Measurements from ENCODE around the gene CNTRL.
"Not testable (repeated sequence)": the region's sequence is repeated elsewhere in the genome, so short reads cannot be mapped to it uniquely, and the experiment has no call there.

CNTRL gene

DNA sequence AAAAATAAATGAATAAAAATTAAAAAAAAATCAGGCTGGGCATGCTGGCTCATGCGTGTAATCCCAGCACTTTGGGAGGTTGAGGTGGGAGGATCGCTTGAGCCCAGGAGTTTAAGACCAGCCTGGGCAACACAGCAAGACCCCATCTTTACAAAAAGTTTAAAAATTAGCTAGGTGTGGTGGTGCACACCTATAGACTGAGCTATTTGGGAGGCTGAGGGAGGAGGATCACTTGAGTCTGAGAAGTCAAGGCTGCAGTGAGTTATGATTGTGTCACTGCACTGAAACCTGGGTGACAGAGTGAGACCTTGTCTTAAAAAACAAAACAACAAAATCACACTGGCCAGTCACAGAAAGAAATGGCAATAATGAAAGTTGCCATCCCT, 3.4 kb upstream of the CNTRL start:
- no peak for DNase-seq

DNA sequence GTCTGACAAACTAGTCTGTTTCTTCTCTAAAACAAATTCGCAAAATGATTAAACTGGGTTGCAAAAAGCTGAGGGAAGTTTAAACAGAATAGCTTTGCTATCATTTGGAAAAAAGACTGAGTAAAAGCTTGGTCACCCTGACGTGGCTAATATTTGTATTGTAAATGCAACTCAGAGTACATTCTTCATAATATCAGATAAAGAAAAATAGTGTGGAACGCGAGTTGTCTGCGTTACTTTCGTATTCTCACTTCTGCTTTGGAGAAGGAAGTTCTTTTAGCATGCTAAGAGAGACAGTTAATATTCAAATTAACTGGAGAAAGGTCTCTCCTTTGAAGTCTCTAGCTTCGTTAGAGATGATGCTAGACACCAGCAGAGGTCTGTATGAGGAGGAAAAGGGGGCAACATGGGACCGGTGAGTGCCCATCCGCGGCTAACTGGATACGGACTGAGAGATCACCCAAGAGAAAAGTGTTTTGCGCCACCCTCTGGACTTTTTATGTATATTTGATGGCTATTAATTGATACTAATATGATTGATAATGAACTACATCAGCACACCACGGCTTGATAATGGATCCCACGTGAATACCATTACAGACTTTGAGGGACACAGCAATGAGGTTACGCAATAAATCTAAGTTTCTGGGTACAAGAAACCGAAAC, 2.9 kb upstream of the CNTRL start:
- DNase-seq, result no peak

DNA sequence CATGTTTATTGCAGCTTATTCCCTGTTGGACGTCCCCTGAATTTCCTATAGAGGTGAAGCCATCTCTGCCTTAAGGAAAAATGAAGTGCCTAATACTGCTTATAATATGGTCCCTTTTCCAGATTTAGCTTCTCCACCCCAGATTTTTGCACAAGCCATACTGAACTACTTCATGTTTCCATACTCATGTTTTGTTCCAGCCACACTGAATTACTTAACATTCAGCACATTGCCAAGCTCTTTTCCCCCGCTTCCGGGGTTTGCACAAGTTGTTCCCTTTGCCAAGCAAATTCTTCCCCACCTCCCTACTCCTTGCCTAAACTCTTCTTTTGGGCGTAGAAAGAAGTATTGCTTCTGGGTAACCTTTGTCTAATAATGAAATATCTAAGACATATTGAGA, 1.7 kb upstream of the CNTRL start:
- DNase-seq, result no peak

DNA sequence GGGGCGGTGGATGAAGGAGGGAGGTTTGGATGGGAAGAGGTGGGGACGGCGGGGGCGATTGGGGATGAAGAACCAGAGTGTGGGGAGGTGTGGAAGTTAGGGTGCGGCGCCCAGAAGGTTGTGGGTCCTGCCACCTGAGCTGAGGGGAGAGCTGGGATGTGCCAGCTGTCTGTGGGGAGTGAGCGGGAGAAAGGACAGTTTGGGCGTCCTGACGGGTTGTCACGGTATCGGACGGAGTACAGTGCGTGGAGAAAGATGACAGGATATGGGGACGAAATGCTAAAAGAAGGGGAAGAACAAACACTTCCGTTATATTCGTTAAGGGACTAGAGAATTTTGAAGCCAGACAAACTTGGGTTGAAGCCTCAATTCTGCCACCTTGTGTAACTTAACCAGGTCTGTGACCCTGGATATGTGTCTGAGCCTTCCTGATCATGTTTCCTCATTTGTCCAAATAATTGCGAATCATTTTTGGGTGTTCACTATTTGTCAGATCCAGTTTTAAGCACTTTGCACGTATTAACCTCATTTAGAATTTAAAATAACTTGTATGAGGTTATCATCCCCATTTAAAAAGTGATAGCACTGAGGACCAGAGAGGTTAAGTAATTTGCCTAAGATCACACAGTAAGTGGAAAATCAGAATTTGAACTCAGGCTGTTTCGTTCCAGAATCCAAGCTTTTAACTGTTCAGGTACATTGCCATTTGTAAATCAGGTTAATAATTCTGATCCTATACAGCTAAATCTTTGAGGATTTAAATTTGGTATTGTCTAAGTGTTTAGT, 689 bp downstream of the CNTRL start:
- no peak for DNase-seq

DNA sequence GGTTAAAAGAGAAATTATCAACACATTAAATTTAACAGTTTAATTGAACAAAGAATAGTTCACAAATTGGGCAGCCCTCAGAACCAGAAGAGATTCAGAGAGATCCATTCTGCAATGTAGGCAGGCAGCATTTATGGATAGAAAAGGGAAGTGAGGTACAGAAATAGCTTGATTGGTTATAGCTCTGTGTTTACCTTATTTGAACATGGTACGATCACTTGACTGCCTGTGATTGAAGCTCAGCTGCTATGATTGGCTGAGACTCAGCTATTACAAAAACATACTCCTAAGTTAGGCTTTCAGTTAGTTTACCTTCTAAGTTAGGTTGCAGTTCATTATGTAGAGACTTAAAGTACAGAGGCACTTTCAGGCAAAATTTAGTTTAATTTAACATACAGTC, 7.3 kb downstream of the CNTRL start:
- DNase-seq, result no peak

DNA sequence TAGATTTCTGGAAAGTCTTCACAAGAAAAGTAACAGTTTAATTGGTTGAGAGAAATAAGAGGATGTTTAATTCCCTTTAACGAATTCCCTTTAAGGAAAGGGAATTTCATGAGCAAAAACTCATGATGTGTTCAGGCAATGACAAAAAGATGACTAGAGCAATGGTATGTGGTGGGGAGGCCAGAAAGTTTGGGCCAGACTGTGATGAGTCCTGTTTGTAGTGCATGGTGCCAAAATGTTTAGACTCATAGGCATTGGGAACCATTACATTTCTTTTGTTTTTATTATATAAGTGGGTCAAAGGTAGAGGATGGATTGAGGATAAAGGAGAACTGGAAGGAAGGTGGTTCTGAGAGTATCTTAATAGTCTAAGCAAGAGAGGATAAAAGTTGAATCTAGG, 10.9 kb downstream of the CNTRL start:
- no peak for DNase-seq

DNA sequence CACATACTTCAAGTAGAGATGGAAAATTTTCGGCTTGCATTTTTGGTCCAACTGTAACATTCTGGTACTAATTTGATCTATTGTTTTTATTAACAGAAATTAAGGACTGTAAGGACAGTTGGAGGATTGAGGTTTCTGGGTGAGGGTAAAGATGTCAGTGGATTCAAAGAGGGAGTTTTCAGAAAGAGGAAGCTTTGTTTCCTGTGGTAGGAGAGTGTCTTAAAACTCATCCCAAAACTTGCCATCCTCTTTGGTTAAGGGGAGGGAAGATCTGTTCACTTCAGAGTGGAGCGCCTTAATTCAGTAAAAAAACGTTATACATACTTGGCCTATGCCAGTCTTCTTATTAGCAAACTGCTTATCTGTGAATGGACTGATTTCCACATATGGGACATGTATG, 13.8 kb downstream of the CNTRL start:
- no peak for DNase-seq

DNA sequence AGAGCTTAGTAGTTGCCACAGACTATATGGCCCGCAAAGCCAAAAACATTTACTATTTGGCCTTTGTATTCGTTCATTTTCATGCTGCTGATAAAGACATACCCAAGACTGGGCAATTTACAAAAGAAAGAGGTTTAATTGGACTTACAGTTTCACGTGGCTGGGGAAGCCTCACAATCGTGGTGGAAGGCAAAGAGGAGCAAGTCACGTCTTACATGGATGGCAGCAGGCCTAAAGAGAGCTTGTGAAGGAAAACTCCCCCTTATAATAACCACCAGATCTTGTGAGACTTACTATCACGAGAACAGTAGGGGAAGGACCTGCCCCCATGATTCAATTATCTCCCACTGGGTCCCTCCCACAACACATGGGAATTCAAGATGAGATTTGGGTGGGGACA, 16.0 kb downstream of the CNTRL start:
- not testable (repeated sequence) for DNase-seq

DNA sequence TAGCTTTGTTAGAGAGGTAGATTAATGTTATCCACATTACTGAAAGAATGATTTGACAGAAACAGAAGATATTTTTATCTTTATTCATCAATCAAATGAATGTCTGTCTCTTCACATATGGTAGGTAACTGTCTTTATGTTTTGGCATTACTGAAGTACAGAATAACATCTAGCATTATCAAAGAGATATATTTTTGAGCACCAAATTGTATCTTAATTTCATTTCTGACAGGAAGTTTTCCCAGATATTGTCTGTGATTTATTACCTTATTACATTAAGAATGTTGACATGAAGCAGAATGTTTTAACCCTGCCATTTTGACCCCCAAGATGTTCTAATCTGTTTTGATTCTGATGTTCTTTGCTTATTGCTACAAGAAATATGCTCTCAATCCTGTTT, 20.3 kb downstream of the CNTRL start:
- DNase-seq, result no peak

DNA sequence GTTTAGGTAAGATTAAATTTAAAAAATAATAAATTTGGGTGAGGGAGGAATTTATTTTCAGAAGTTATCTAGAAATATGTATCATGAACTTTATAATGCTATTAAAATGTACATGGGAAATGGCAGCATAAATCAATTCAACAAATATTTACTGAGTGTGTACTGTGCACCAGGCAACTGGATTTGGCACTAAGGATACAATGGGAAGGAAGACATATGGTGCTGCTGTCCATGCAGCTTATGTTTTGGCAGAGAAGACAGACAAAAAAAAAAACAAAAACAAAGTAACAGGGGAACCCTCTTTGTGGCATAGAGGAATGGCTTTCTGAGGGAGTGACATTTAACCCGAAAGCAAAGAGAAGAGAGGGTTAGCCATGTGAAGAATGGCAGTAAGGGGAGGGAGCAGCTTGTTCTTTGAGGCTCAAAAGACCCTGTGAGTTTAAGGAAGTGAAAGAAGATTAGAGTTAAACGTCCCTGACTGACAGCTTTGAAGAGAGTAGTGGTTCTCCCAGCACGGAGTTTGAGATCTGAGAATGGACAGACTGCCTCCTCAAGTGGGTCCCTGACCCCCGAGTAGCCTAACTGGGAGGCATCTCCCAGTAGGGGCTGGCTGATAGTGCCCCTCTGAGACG, 23.9 kb downstream of the CNTRL start:
- no peak for DNase-seq

DNA sequence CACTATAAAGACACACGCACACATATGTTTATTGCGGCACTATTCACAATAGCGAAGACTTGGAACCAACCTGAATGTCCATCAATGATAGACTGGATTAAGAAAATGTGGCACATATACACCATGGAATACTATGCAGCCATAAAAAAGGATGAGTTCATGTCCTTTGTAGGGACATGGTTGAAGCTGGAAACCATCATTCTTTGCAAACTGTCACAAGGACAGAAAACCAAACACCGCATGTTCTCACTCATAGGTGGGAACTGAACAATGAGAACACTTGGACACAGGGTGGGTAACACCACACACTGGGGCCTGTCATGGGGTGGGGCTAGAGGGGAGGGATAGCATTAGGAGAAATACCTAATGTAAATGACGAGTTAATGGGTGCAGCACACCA, 29.3 kb downstream of the CNTRL start:
- DNase-seq, result not testable (repeated sequence)

DNA sequence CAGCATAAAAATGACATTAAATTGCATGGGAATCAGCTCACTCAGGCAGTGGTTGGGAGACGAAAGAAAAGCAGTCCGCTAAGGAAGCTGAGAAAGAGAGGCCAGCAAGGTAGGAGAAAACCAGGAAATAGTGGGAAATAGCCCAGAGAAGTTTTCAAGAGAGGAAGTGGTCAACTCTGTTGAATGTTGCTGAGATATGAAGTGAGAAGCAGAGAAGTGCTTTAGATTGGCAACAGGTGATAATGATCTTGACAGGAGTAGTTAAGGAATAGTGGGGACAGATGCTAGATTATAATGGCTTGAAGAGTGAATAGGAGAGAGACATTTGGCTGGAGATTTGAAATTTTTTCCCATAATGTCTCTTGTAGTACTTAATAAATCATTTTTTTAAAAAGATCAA, 30.8 kb downstream of the CNTRL start:
- DNase-seq, result no peak

DNA sequence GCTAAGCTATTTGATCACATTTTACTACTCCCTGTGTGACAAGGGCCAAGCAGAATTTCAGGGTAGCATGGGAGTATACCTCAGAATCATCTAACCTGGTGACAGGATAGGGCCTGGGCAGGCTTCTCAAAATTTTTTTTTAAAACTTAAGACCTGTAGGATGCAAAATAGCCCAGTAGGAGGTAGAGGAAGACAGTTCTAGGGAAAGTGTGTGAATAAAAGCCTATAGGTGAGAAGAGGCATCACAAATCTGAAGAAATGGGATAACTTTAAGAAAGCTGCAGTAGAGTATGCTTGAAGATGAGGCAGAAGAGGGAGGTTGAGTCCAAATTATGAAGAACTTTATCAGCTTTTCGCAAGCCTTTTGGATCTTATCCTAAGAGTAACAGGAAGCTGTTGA, 32.3 kb downstream of the CNTRL start:
- DNase-seq, result no peak

DNA sequence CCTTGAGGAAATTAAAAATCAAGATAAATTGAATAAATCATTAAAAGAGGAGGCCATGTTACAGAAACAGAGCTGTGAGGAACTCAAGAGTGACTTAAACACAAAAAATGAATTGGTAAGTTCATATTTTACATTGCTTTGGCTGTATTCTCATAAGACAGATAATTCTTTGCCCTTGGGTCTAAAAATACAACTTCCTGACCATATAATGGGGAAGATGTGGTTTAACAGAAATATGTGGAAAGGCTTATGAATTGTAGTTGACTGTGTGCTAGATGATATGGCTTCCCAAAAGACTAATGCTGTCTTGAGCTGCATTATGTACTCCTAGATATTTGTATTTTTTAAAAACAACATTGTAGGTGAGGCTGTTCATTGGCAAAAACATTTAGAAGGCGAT, 33.1 kb downstream of the CNTRL start:
- DNase-seq, result no peak

DNA sequence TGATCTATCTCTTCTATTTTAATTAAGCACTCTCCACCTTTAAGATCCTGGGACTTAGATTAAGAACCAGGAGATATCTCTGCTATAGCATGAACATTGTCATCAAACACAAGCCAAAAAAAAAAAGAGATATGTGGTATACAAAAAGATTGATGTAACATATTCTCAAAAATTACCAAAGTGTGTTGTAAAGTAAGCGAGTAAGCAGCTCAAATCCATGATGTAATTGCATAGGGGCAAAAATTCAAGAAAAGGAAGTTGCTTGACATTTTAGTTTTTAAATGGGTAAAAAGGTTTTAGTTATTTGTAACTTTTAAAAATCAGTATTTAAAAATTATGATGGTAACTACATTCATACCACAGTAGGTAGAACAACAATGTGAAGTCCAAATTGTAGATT, 40.7 kb downstream of the CNTRL start:
- DNase-seq, result no peak

DNA sequence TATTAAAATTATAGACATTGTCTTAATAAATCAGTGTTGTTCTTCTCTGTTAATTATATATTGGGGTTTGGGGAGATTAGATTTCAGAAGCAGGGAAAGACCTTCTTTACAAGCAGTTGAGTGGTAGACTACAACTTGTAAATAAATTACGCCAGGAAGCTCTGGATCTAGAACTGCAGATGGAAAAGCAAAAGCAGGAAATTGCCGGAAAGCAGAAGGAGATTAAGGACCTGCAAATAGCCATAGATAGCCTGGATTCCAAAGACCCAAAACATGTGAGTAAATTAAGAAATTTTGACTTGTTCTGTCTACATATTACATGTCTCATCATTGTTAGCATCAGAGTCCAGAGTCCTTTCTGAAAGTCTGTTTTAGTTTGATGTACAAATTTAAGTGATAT, 43.5 kb downstream of the CNTRL start:
- no peak for DNase-seq

DNA sequence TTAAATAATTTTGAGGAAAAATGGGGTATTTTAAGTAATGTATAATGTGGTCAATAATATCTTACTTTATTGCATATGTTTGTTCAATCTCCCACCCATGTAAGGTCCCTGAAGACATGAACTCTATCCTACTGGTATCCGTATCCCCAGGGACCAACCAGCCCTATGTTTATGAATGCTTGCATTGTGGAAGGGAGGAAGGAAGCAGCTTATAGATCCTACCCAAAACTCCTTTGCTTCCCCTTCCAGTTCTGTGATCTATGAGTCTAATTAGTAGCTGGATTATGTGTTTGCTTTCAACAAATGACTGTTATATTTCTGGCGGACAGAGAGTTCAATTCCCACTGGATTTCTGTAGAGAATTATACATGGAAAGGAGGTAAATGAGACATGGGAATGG, 45.6 kb downstream of the CNTRL start:
- no peak for DNase-seq

DNA sequence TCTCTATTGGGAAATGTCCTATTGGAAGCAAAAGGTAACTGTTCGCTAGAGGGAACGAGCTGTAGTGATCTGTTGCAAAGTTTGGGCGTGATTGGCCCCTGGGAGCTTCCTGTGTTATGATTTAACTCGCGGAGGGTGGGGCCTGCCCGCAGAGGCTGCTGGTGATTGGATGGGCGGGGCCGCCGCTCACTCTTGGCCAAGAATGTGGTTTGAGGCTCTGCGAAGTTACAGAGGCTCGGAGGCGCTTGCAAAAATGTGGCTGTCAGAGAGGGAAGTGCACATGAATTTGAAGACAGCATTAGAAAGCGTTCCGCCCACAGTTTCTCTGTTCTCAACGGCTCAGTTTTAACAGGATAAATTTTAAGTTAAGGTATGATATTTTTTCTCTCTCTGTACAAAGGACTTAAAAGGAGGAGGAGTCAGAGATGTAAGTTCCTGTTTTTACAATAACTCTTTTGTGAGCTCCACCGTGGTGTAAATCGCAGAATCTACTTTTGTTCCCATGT, 46.9 kb downstream of the CNTRL start:
- peak; percentile 91 for DNase-seq

DNA sequence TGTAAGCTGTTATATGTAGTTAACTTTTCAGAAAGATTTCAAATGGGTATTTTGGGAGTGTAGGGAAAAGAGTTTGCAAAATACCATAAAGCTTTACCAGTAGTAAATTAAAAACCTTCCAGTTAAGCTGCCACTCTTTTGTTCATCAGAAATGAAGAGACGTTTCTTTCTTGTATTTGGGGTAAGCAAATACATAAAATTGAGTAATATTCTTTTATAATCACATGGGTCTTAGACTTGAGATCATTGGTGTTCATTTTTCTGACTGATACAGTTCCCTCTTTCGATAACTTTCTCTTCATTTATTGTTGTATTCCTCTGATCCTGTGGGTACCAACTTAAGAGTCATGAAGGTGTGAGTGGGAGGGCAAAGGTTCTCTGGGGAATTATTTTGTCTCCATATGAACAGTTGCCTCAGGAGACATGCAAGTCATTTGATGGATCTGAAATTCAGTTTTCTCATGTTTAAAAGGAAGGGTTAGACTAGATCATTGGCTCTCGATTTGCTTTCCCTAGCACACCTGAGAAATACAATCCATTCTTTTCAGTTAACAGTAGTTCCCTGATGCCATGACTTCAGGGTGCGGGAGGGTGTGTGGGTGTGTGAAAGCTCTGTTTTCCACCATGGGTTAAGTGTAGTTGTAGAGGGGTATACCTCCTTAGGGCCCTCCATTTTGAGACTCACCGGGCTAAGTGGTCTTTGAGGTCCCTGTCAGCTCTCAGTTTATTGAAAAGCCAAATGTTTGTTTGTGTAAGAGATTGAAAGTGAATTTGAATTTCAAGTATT, 47.7 kb downstream of the CNTRL start:
- DNase-seq, result no peak

DNA sequence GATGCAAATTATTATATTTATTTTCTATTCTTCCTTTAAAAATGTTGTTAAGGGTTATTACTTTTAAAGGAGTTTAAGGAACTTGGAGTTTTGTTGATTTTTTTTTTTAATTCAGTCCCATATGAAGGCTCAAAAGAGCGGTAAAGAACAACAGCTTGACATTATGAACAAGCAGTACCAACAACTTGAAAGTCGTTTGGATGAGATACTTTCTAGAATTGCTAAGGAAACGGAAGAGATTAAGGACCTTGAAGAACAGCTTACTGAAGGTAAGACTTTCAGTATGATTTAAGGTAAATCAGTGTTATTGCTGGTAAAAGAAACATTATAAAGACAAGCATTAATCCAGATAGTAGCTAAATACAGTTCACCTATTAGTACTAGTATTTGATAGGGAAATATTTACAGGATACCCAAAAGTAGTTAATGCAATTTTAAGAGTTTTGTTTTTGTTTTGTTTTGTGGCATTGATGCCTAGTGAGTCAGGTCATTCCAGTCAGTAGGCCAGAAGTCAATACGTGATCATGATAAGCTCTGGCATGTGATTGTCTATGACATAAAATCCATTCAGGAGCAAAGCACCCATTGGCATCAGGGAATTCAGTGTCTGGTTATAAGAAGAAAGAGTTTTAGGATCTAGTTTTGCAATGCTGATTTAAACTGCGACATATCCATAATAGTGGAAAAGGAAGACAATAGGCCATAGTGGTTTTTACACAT, 49.2 kb downstream of the CNTRL start:
- DNase-seq, result no peak

DNA sequence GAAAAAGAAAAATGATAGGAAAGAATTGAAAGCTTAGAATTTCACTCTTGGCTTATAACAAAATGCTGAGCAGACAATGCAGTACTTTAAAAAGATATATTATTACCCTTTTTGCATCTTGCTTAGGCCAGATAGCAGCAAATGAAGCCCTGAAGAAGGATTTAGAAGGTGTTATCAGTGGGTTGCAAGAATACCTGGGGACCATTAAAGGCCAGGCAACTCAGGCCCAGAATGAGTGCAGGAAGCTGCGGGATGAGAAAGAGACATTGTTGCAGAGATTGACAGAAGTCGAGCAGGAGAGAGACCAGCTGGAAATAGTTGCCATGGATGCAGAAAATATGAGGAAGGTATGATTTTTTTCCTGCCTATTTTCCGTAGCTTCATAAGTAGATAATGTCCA, 50.8 kb downstream of the CNTRL start:
- DNase-seq, result no peak

DNA sequence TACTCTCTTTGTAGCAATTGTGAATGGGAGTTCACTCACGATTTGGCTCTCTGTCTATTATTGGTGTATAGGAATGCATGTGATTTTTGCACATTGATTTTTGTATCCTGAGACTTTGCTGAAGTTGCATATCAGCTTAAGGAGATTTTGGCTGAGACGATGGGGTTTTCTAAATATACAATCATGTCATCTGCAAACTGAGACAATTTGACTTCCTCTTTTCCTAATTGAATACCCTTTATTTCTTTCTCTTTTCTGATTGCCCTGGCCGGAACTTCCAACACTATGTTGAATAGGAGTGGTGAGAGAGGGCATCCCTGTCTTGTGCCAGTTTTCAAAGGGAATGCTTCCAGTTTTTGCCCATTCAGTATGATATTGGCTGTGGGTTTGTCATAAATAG, 54.6 kb downstream of the CNTRL start:
- DNase-seq, result not testable (repeated sequence)

All from activated CD4-positive, alpha-beta T cell treated with anti-CD3 and anti-CD28 coated beads for 1 hour (primary cell).